DMS 273 (cell line): Measurements from ENCODE around the gene EME1.
"Not testable (repeated sequence)": the region's sequence is repeated elsewhere in the genome, so short reads cannot be mapped to it uniquely, and the experiment has no call there.

Experiments
- DNase-seq: peaks from one replicate; lab custom pipeline; 2025; ENCODE audit not compliant: unreplicated experiment; lab: John Stamatoyannopoulos, UW

Gene EME1

DNA sequence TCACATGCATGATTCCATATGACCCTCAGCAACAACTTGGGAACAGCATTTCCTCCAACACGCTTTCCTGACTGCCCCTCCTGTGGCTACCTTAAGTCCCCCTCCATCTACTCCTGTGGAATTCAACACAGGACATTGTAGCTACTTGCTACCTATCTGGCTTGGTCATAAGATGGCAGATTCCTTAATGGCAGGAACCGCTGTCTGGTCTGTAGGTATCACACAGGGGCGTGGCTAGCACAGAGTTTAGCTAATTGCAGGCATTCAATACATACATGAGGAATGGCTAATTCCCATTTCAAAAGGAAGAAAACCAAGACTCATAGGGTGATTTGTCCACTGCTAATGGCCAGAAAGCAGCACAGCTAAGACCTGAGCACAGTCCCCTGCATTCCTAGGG is 15.7 kb downstream of the EME1 start:
- no peak for DNase-seq

DNA sequence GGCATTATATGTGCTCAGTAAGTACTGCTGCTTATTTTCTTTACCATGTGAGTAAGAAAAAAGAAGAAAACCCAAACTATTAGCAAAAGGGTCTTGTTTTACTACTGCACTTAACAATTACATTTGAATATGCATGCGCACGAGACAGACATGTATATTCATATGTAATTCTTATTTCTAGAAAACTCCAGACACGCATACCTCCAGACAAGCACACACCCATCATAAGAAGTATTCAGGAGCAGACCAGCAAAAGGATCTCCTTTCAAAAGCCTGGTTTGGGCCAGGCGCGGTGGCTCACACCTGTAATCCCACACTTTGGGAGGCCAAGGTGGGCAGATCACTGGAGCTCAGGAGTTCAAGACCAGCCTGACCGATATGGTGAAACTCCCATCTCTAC is 16.5 kb downstream of the EME1 start:
- DNase-seq, result no peak

DNA sequence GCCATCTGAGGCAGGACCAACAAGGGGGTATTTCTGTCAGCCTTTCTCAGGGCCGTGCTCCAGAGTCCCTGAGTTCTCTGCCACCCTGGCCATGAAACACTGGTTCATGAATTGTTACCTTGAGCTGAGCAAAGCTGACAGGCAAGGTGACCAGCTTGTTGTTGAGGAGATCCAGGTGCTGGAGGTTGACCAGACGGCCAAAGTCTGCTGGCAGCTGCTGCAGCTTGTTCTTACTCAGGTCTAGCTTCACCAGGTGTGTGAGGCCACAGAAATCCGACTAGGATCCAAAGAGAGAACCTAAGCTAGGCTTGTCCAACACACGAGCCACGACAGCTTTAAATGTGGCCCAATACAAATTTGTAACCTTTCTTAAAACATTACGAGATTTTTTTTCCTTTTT is 19.6 kb downstream of the EME1 start:
- DNase-seq, result no peak

DNA sequence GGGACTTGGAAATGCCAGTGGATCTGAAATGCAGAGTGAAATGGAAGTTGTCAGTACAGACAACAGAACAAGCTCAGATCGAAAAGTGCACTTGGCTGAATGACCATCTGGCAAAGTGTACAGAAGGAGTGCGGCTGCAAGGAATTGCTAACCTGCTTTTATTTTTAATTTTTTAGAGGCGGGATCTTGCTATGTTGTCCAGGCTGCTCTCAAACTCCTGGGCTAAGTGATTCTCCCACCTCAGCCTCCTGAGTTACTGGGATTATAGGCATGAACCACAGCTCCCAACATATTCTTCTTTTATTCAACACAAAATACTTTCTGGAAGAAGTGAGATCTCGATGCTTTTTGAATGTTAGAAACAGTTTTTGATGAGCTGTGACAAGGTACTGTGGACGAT is 20.7 kb downstream of the EME1 start:
- DNase-seq, result no peak

DNA sequence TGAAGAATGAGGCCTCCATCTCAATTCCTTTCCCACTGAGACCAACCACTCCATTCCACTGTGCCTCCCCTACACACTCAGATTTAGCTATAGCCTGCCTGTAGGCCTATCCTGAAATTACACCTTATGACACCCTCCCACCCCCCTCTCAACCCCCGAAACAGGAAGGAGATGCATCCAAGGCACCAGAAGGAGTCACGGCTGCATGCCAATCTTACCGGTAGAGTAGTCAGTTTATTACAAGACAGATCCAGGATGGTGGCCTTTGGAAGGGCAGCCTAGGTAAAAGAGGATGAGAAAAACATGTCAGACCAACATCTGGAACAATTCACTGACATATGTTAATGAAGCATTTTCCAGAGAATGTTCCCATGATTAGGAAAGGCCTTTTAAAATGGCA is 21.7 kb downstream of the EME1 start:
- DNase-seq, result peak; percentile 32

DNA sequence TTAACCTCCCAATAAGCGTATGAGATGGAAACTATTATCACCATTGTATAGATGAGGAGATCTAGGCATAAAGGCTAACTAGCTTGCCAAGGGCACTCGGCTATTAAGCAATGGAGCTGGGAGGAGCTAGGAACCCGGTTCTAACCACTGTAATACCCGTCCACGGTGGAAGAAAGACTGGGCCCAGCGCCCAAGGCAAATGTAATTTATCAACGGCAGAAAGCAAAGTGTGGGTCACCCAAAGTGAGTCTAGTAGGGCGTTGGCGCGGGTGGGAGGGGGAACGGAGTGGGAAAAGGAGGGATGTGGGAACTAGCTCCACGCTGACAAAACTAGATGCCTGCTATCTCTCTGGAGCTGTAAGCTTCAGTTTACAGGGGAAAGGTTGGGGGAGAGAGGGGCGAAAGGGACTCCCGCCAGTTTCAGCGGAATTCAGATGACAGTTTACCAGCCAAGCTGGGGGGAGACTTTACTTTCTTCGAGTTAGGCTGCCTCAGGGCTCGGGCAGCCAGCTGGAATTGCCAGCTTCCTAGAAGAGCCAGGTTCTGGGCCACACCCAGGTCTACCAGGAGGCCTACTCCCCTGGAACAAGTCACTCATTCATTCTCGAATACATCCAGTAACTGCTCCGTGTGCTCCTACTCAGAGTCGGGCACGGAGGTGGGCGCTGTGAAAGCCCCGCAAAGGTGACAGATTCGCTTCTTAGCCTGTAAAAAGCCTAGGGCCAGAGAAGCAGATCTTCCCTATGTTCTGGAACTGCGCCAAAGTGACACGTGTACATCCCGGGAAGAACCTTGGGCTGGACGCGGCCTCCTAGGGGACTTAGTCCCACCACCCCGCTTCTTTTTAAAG is 23.5 kb downstream of the EME1 start:
- peak; percentile 82 for DNase-seq

DNA sequence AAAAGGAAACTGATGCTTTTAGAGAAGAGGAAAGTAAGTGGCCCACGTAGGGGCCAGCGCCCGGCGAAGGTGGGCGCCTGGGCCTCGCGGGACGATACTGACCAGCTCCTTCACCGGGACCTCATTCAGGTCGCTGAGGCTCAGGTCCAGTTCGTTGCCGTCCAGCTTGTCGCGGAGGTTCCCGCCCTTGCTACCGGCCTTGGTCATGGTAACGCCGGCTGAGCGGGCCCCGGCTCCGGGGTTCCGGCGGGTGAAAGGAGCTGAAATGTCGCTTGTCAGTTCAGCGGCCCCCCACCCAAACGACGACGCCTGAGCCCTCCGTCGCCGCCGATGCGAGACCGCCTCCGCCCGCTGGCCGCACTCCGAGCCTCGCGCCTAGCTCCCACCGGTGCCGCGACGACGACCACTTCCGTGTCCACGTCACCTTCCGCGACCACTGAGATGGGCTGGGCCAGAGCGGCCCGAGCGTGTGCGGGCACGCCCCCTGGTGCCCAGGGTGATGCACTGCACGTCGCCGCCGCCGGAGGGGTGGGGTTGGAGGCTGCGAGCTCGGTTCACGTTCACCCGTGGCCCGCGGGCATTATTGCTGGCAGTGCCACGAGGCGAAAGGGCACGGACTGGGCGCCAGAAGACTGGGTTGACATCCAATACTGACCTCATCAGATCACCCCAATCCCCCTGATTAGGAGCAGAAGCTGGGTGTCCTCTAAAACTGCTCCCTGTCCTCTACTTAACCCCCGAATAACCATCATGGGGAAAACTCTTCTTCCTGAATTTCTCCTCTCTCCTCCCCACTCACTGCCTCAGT is 24.3 kb downstream of the EME1 start, which contains the start of gene LRRC59:
LRRC59 (minus strand) TSS at position 413 of the 808 bp plus-strand sequence; CDS start at position 207, 206 bp downstream.
- peak; percentile 92 for DNase-seq

DNA sequence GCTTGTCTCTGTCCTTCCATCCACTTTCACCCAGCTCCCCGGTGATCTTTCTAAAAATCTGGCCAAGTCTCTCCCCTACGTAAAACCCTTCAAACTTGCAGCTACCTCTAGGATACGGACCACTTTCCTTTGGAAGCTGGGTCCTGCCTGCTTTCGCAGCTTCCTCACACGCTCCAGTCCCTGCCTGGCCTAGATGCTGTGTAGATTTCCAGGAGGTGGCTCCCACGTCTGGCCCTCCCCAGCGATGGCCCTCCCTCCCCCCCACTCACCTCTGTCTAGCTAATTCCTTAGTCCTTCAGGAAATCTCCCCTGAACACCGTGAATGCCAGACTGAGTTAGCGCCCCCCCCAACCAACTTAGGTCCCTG is 24.9 kb downstream of the EME1 start:
- DNase-seq, result peak; percentile 40

DNA sequence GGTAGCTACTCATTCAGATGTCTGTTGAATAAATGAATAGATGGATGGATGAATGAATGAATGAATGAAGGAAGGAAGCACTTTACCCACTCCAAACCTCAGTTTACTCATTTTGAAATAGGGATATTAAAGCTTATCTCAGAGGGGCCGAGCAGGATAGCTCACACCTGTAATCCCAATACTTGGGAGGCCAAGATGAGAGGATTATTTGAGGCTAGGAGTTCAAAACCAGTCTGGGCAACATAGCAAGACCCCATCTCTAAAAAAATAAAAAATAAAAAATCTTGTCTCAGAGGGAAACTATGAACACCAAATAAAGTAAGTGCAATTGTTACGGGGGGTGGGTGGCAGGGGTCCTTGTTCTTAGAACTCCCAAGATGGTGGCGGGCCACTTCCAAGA is 25.6 kb downstream of the EME1 start:
- DNase-seq, result not testable (repeated sequence)

DNA sequence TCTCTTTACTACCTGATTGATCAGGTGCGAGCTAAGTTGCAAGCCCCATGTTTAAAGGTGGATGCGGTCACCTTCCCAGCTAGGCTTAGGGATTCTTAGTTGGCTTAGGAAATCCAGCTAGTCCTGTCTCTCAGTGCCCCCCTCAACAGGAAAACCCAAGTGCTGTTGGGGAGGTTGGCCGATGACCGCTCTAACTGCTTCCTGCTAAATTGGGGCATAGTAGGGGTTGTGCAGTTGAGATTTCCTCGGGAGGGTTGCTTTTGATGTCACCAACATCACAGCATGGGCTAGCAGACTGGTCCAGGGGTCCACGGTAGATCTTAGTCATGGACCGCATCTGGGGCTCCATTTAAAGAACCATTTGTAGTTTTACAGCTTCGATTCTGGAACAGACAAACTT is 26.6 kb downstream of the EME1 start:
- DNase-seq, result not testable (repeated sequence)

DNA sequence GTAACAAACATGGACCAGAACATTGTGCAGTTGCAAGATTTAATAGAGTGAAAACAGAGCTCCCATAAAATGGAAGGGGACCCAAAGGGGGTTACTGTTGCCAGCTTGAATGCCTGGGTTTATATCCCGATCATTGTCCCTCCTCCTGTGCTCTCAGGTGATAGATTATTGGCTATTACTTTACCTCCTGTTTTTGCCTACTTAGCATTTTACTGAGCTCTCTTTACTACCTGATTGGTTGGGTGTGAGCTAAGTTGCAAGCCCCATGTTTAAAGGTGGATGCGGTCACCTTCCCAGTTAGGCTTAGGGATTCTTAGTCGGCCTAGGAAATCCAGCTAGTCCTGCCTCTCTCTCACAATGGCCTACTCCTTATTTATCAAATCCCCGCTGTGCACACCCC is 32.3 kb downstream of the EME1 start:
- DNase-seq, result not testable (repeated sequence)

DNA sequence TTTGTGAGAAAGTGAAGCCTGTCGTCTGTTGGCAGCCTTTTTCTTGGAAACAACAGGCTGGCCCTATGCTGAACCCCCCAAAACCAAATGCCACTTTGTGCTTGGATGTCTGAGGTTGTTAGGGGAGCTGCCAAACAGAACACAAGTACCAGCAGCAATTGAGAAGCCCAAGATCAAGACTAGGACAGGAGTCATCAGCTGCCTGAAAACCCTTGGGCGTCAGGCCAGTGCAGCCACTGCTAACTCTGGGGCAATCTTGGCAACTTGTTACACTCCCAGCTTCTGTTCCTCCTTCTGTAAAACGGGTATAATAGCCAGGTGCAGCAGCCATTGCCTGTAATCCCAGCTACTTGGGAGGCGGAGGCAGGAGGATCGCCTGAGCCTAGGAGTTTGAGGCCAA is 33.5 kb downstream of the EME1 start:
- DNase-seq, result no peak

DNA sequence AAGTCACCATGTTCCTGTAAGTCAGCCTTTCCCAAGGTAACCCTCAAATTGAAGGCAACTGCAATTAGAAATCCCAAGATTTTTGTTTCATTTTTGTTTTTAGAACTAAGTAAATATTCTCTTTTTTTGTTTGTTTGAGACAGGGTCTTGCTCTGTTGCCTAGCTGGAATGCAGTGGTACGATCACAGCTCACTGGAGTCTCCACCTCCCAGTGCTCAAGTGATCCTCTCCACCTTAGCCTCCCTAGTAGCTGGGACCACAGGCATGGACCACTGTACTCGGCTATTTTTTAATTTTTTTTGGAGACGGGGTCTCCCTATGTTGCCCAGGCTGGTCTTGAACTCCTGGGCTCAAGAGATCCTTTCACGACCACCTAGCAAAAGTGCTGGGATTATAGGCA is 34.9 kb downstream of the EME1 start:
- no peak for DNase-seq

DNA sequence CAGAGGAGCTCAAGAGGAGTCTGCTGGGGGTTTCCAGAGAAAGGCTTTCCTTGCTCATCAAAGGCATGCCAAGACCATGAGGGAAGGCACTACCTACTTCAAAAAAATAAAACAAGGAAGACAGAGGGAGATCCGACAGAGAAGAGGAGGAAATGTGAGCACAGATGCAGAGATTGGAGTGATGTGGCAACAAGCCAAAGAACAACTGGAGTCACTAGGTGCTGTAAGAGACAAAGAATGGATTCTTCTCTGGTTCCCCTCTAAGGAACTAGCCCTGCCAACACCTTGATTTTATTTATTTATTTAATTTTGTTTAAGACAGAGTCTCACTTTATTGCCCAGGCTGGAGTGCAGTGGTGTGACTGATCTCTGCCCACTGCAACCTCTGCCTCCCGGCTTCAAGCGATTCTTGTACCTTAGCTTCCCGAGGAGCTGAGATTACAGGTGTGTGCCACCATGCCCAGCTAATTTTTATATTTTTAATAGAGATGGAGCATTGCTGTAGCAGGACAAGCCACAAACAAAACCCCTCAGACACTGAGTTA is 39.2 kb downstream of the EME1 start:
- no peak for DNase-seq

DNA sequence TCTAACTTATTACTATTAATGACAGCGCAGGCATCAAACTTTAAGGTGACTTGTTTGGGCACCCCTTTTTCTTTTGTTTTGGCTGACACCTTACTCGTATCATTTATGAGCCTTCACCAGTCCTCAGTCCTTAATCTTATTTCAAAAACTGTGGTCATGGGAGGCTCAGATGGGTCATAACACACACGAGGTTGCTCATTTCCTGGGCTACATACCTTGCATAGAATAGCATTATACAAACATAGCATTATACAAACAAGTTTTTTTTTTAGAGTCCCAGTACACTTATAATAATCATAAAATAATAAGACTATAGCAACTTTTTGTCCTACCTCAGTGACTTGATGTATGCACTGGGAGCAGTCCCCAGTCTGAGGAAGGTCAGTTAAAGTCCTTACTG is 41.8 kb downstream of the EME1 start:
- DNase-seq, result no peak

DNA sequence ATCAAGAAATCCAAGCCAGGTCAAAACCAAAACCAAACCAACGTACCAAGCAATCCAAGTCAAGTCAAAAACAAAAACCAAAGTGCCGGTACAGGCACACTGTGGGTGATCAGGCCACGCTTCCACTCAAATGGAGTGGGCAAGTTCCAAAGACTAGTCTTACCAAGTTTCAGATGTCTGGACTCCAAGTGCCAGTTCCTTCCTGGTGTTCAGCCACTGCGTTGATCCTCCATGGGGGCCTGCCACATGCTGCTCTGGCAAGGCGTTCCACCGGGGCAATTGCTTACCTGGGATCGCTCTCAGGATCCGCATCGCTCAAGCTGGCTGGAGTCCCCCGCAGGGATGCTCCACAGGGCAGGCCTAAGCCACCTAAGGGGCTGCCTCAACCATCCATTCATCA is 46.5 kb downstream of the EME1 start:
- not testable (repeated sequence) for DNase-seq

DNA sequence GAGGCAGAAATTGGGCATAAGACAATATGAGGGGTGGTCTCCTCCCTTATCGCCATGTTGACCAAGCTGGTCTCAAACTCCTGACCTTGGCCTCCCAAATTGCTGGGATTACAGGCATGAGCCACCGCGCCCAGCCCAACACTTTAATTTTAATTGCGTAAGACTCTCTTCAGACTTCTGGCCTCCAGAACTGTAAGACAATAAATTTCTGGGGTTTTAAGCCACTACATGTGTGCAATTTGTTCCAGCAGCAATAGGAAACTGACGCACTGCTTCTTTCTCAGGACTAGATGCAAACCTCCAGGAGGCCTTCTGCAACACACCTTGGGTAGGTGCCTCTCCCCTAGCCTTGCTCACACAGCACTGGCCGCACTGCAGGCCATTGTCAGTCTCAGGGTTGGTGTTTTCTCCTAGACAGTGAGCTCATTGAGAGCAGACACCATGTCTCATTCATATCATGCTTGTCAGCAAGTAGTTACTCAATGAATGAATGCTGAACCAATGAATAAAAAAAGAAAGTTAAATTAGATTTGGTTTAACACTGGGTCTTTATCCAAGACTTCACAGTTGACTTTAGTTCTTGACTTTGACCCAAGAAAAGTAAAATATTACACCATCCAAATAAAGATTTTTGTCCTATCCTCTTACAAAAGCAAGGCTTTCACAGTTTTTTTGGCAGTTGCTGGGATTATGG is 47.5 kb downstream of the EME1 start:
- no peak for DNase-seq

DNA sequence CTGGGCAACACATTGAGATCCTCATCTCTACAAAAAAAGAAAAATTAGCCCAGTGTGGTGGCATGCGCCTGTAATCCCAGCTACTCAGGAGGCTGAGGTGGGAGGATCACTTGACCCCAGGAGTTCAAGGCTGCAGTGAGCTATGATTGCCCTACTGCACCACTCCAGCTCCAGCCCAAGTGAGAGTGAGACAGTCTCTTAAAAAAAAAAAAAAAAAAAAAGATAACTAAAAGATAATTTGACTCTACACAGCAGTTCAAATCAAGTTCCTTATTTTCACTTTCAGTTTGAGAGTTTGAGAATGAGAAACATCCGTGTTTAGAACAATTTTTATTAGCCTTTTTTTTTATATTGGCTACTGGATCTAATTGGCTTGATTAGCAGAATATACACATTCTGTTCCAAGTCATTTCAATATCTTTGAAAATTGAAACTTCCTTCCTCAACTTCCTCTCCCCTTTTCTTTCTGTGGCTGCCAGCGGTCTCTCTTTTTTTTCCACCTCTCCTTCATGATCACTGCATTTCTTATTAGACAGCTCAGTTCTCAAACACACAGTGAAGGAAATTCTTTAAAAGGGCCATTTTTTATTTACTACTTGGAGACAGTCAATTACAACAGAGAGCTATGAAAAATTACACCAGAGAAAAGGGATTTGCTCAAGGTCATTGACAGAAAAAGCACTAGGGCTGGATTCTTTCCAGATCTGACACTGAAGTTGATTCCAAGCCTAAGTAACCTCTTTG is 48.5 kb downstream of the EME1 start:
- DNase-seq, result peak; percentile 27

DNA sequence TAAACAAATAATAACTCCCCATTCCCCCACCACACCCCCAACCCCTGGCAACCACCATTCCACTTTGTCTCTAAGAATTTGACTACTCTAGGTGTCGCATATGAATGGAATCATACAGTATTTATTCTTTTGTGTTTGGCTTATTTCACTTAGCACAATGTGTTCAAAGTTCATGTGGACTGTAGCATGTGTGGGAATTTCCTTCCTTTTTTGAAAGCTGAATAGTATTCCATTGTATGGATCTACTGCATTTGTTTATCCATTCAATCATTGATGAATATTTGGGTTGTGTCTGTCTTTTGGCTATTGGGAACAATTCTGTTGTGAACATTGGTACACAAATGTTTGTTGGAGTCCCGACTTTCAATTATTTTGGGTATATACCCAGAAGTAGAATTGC is 49.7 kb downstream of the EME1 start:
- no peak for DNase-seq

DNA sequence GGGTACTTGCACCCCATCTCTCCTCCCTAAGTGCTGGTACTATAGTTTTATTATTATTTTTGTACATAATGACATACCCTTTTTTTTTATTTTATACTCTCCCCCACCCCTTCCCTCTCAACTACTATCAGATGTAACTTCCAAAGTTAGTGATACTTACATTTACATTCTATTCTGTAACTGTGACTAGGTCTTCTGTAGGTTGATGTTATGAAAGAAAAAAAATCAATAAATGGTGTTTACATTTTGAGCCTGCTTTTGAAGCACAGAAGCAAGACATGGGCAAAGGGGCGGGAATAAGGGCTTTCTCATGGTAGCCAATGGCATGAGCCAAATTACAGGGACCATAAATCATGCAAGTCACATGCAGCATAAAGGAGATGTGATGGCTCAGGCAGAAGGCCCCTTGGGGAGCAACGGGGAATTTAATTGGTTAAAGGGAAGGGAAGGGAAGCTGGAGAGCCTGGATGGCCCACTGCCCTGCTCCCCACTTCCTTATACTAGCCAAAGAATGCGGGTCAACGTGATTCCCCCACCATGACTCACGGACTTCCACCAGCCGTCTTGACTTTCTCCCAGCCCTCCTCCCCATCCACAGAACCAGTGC is 50.6 kb downstream of the EME1 start:
- DNase-seq, result peak; percentile 53
